B cell (primary cell): ENCODE measurements around the gene MT1X. TPM values are rescaled to one million over a fixed set of nuclear protein-coding genes. Genes with fewer than 3 reads are reported as not detected.

Source experiments
- ATAC-seq: fragments of 200-7000 bp; cut with Tn5 transposase; one replicate; pipeline ENCODE4 v1.10.0; 2021; ENCODE audit warnings: low read depth, mild to moderate bottlenecking, moderate number of reproducible peaks, moderate library complexity
- CTCF ChIA-PET: fragments of 350-600 bp; sonication (Branson Sonifier 250); formaldehyde crosslinking; loops from one replicate; lab custom pipeline; 2021; ENCODE audit warnings: antibody characterized with exemption, inconsistent platforms; lab: Charles Lee
- POLR2A ChIA-PET: fragments of 350-600 bp; sonication (Branson Sonifier 250); formaldehyde crosslinking; loops from one replicate; lab custom pipeline; 2021; ENCODE audit warnings: antibody characterized with exemption; lab: Charles Lee
- DNase-seq: peaks from one replicate; pipeline ENCODE4 v3.0.0; 2013
- H2AFZ ChIP-seq: 2 replicates; pipeline ENCODE4 v1.6.1; 2012; ENCODE audit warnings: mild to moderate bottlenecking, low read depth, low read length; ENCODE audit not compliant: insufficient read depth, poor library complexity, severe bottlenecking
- H3K27ac ChIP-seq, 2 donors: 1 replicate in 1 of 2; 2 replicates in 1 of 2; pipeline ENCODE4 v1.5.1; 2012 to 2013; ENCODE audit warnings: low read length in 2 of 2, mild to moderate bottlenecking in 2 of 2, moderate library complexity in 1 of 2
- H3K27me3 ChIP-seq, 4 experiments: fragments of 200-600 bp in 1 of 4; sonication (generic) in 1 of 4; replicated peaks in 1 of 4; 1 replicate in 2 of 4; 2 replicates in 2 of 4; pipeline versions ENCODE4 v1.6.1 to v1.7.0; 2013 to 2016; ENCODE audit warnings: low read length in 3 of 4, mild to moderate bottlenecking in 2 of 4, mixed read lengths in 1 of 4, moderate library complexity in 1 of 4; ENCODE audit not compliant: insufficient read depth in 4 of 4, control insufficient read depth in 3 of 4; ENCODE audit errors: control extremely low read depth in 1 of 4
- H3K36me3 ChIP-seq, 2 experiments: replicated peaks in 1 of 2; 1 replicate in 1 of 2; 2 replicates in 1 of 2; pipeline versions ENCODE4 v1.6.1 to v1.7.1; 2013; ENCODE audit warnings: low read length in 1 of 2; ENCODE audit not compliant: insufficient read depth in 2 of 2, control insufficient read depth in 1 of 2; ENCODE audit errors: control extremely low read depth in 1 of 2, extremely low read depth in 1 of 2
- H3K4me1 ChIP-seq, 2 donors: fragments of 200-600 bp in 1 of 2; sonication (generic) in 1 of 2; 1 replicate in 1 of 2; 2 replicates in 1 of 2; pipeline versions ENCODE4 v1.5.1 to v1.6.1; 2013 to 2017; ENCODE audit warnings: low read length in 2 of 2; ENCODE audit not compliant: control insufficient read depth in 2 of 2, insufficient read depth in 2 of 2
- H3K4me2 ChIP-seq: replicated peaks from 2 replicates; pipeline ENCODE3; 2012; ENCODE audit warnings: mild to moderate bottlenecking, low read depth, low read length; ENCODE audit not compliant: poor library complexity, severe bottlenecking
- H3K4me3 ChIP-seq, 5 experiments: fragments of 200-600 bp in 1 of 5; sonication (generic) in 1 of 5; 1 replicate in 3 of 5; 2 replicates in 2 of 5; pipeline versions ENCODE4 v1.5.1 to v1.7.0; 2011 to 2016; ENCODE audit warnings: low read length in 4 of 5, mild to moderate bottlenecking in 4 of 5, low read depth in 2 of 5, control low read depth in 1 of 5, moderate library complexity in 1 of 5; ENCODE audit not compliant: insufficient read depth in 1 of 5; ENCODE audit errors: control extremely low read depth in 1 of 5, extremely low read depth in 1 of 5
- H3K79me2 ChIP-seq: fragments of 200-600 bp; sonication (generic); one replicate; pipeline ENCODE4 v1.6.0; 2016; ENCODE audit warnings: low read length; ENCODE audit not compliant: control insufficient read depth, insufficient read depth
- H3K9ac ChIP-seq: fragments of 200-600 bp; sonication (generic); 2 replicates; pipeline ENCODE4 v1.6.1; 2017; ENCODE audit warnings: mild to moderate bottlenecking, low read length, moderate library complexity
- H3K9me3 ChIP-seq, 3 donors: one replicate each; pipeline versions ENCODE4 v1.6.1 to v1.7.1; 2013; ENCODE audit warnings: low read length in 2 of 3; ENCODE audit not compliant: control insufficient read depth in 2 of 3, insufficient read depth in 1 of 3; ENCODE audit errors: control extremely low read depth in 1 of 3
- H4K20me1 ChIP-seq: 2 replicates; pipeline ENCODE4 v1.6.0; 2012; ENCODE audit warnings: mild to moderate bottlenecking, low read length; ENCODE audit not compliant: insufficient read depth, control insufficient read depth, poor library complexity, severe bottlenecking
- H3K27ac Mint-ChIP-seq: one replicate; pipeline ENCODE4 v1.8.0; 2021; ENCODE audit warnings: mixed read lengths
- H3K27me3 Mint-ChIP-seq: one replicate; pipeline ENCODE4 v1.8.0; 2021; ENCODE audit warnings: mixed read lengths
- H3K4me1 Mint-ChIP-seq: one replicate; pipeline ENCODE4 v1.8.0; 2021; ENCODE audit warnings: mixed read lengths
- H3K4me3 Mint-ChIP-seq: one replicate; pipeline ENCODE4 v1.8.0; 2021; ENCODE audit warnings: mixed read lengths
- H3K9me3 Mint-ChIP-seq: one replicate; pipeline ENCODE4 v1.8.0; 2022; ENCODE audit warnings: mixed read lengths; ENCODE audit not compliant: insufficient read depth
- CTCF ChIP-seq: fragments of 200-600 bp; IDR thresholded peaks from one replicate; pipeline ENCODE4 v1.8.0; 2022; ENCODE audit warnings: antibody characterized with exemption, mild to moderate bottlenecking
- EZH2 ChIP-seq: IDR thresholded peaks from 2 replicates; pipeline ENCODE4 v1.6.1; 2012; ENCODE audit warnings: borderline replicate concordance, low read depth, mild to moderate bottlenecking, moderate library complexity, low read length; ENCODE audit not compliant: insufficient read depth, poor library complexity, severe bottlenecking
- WGBS: methylation state at CpG from one replicate; pipeline ENCODE4 v1.1.5; 2013; ENCODE audit warnings: missing lambda C conversion rate; ENCODE audit not compliant: insufficient coverage; 5-methylcytosine and 5-hydroxymethylcytosine counted together
- intact Hi-C: fragments of 100-400 bp; cut with micrococcal nuclease; formaldehyde crosslinking; loops from one replicate; pipeline ENCODE4 v1.10.0; 2022
- polyA plus RNA-seq: library from polyadenylated mRNA; depleted of rRNA; stranded (reverse); fragments of >200 nt; gene quantifications from 2 replicates; pipeline ENCODE4 v1.2.3, GENCODE V29; 2012
- total RNA-seq, 2 donors: library from RNA; stranded (reverse); fragments of 120-200 nt in 1 of 2; gene quantifications; 1 replicate in 1 of 2; 2 replicates in 1 of 2; pipeline versions ENCODE4 v1.2.3 to v1.2.4, GENCODE V29; 2013 to 2022

MT1X gene
- total and polyA plus RNA-seq, 2 donors (not counting 1 experiment from before 2014, with no cell fraction given), result 9.1 to 17.2 TPM

GRCh38 chr16:56677474-56677873, 4.8 kb upstream of the MT1X start:
- peaks cover 38% of the 10 kb centered on the region for H3K27me3 Mint-ChIP-seq
- no peak overlapping the region for H3K4me3 ChIP-seq
- peaks cover 17% of the 10 kb centered on the region for H3K4me1 Mint-ChIP-seq
- H3K27ac ChIP-seq, result no peak overlapping the region
- TF ChIP-seq CTCF (no peak), EZH2 (no peak)
- 100% methylated on average over 2 of the region's 3 CpGs for WGBS
- no peak overlapping the region for H3K27ac Mint-ChIP-seq
- H3K9me3 ChIP-seq, result no peaks in the 10 kb centered on the region
- POLR2A ChIA-PET, result interaction anchor here (0.6 kb wide), 1 partner anchor 13 kb away, joined by 3 read pairs; no protein-coding TSS in a partner anchor
- intact Hi-C loops, result no loop called here
- no peaks in the 10 kb centered on the region for H3K36me3 ChIP-seq
- ATAC-seq (no peak), DNase-seq (no peak)
- no peak overlapping the region for H3K9ac ChIP-seq
- no peak overlapping the region for H2AFZ ChIP-seq
- no peaks in the 10 kb centered on the region for H3K9me3 Mint-ChIP-seq
- no peak overlapping the region for H3K4me2 ChIP-seq
- CTCF ChIA-PET, result no interaction called here
- H3K79me2 ChIP-seq, result no peaks in the 10 kb centered on the region
- peaks cover 17 to 18% of the 10 kb centered on the region in 2 donors for H3K4me1 ChIP-seq
- no peak overlapping the region for H3K4me3 Mint-ChIP-seq
- H3K27me3 ChIP-seq, result peaks cover 0 to 34% (median 14%) of the 10 kb centered on the region in 4 experiments
- no peaks in the 10 kb centered on the region for H4K20me1 ChIP-seq

GRCh38 chr16:56679078-56679730, 3.1 kb upstream of the MT1X start:
- Histone ChIP-seq H4K20me1 (no peaks in the 10 kb centered on the region), H3K9ac (no peak overlapping the region), H3K9me3 (no peaks in the 10 kb centered on the region), H3K79me2 (no peaks in the 10 kb centered on the region), H3K4me2 (no peak overlapping the region), H3K4me3 (no peak overlapping the region), H3K27ac (no peak overlapping the region), H3K4me1 (peaks cover 24 to 25% of the 10 kb centered on the region in 2 donors), H3K36me3 (no peaks in the 10 kb centered on the region), H2AFZ (no peak overlapping the region), H3K27me3 (peaks cover 0 to 33% (median 12%) of the 10 kb centered on the region in 4 experiments)
- Mint-ChIP-seq H3K27ac (no peak overlapping the region), H3K4me1 (peaks cover 28% of the 10 kb centered on the region), H3K9me3 (no peaks in the 10 kb centered on the region), H3K27me3 (peaks cover 23% of the 10 kb centered on the region), H3K4me3 (no peak overlapping the region)
- ChIA-PET CTCF (no interaction called here), POLR2A (no interaction called here)
- 92% methylated on average over 1 of the region's 3 CpGs for WGBS
- TF ChIP-seq EZH2, result no peak
- TF ChIP-seq CTCF, result no peak
- intact Hi-C loops, result no loop called here
- DNase-seq (no peak), ATAC-seq (no peak)
